GM21825 (cell line): Measurements from ENCODE around the gene PUS1.
A peak's percentile ranks its signal among the peaks of the same experiment; 100 is the strongest.
"Not testable (repeated sequence)": the region's sequence is repeated elsewhere in the genome, so short reads cannot be mapped to it uniquely, and the experiment has no call there.

Experiments
- ATAC-seq: cut with Tn5 transposase; IDR thresholded peaks from one replicate; pipeline ENCODE4 v1.9.1; 2021; ENCODE audit warnings: mild to moderate bottlenecking, moderate library complexity; ENCODE audit not compliant: unreplicated experiment

The PUS1 gene

GRCh38 chr12:131930510-131930909 lies 1.4 kb downstream of the PUS1 start:
- no peak for ATAC-seq

- ATAC-seq, result no peak
These were observed 4.3 kb downstream of the PUS1 start for GRCh38 chr12:131933387-131933786.

- no peak for ATAC-seq
These were observed 5.5 kb downstream of the PUS1 start for GRCh38 chr12:131934535-131934934.

- no peak for ATAC-seq
These were observed 9.0 kb downstream of the PUS1 start for GRCh38 chr12:131938082-131938481.

GRCh38 chr12:131939007-131939406 lies 9.9 kb downstream of the PUS1 start:
- ATAC-seq, result no peak

GRCh38 chr12:131940141-131940547 lies 11.1 kb downstream of the PUS1 start:
- no peak for ATAC-seq

- ATAC-seq, result no peak
These were observed 12.3 kb downstream of the PUS1 start for GRCh38 chr12:131941116-131941986.

- no peak for ATAC-seq
These were observed 12.9 kb downstream of the PUS1 start for GRCh38 chr12:131941987-131942341.

- ATAC-seq, result no peak
These were observed 13.6 kb downstream of the PUS1 start for GRCh38 chr12:131942671-131943070.

- ATAC-seq, result no peak
These were observed 14.3 kb downstream of the PUS1 start for GRCh38 chr12:131943389-131943788.

GRCh38 chr12:131943876-131944275 lies 14.8 kb downstream of the PUS1 start:
- no peak for ATAC-seq

GRCh38 chr12:131944601-131945251 lies 15.7 kb downstream of the PUS1 start:
- ATAC-seq, result no peak

- ATAC-seq, result no peak
These were observed 17.7 kb downstream of the PUS1 start for GRCh38 chr12:131946757-131947156.

- no peak for ATAC-seq
These were observed 18.5 kb downstream of the PUS1 start for GRCh38 chr12:131947482-131948027.

GRCh38 chr12:131948166-131948712 lies 19.2 kb downstream of the PUS1 start:
- no peak for ATAC-seq

- ATAC-seq, result not testable (repeated sequence)
These were observed 19.8 kb downstream of the PUS1 start for GRCh38 chr12:131948713-131949430.

GRCh38 chr12:131949431-131950181 lies 20.5 kb downstream of the PUS1 start, which contains the start of gene EP400:
EP400 (plus strand) TSS chr12:131949942; CDS start chr12:131960620, 10,678 bp downstream.
- ATAC-seq, result peak; percentile 91

GRCh38 chr12:131950182-131950913 lies 21.3 kb downstream of the PUS1 start:
- peak; percentile 28 for ATAC-seq

- ATAC-seq, result not testable (repeated sequence)
These were observed 24.7 kb downstream of the PUS1 start for GRCh38 chr12:131953810-131954209.
